GM12878 (cell line): Measurements from ENCODE around the gene DCLK2. TPM values are rescaled to one million over a fixed set of nuclear protein-coding genes. Genes with fewer than 3 reads are reported as not detected.

Experiments
- ATAC-seq: fragments of 200-7000 bp; cut with Tn5 transposase; 3 replicates; pipeline ENCODE4 v1.9.1; 2020; ENCODE audit warnings: mild to moderate bottlenecking, moderate library complexity
- BruUV-seq: library from RNA; stranded (reverse); fragments of 400-500 nt; replicated peaks from 2 replicates; lab custom pipeline; 2021; lab: Mats Ljungman, UMichigan
- CTCF ChIA-PET: fragments of 300-600 bp; sonication (Branson Sonifier 250); formaldehyde crosslinking; extraction: SDS; loops from one replicate; lab custom pipeline; 2021; ENCODE audit warnings: inconsistent platforms; lab: Yijun Ruan, JAX
- POLR2A ChIA-PET: fragments of 350-600 bp; formaldehyde crosslinking; extraction: SDS; loops from one replicate; lab custom pipeline; 2021; ENCODE audit warnings: inconsistent platforms; lab: Charles Lee
- RAD21 ChIA-PET: fragments of 300-600 bp; sonication (Branson Sonifier 250); formaldehyde crosslinking; loops from one replicate; lab custom pipeline; 2023; ENCODE audit warnings: antibody characterized with exemption; ENCODE audit not compliant: unreplicated experiment; lab: Charles Lee
- SMC1A ChIA-PET: fragments of 300-600 bp; sonication (Branson Sonifier 250); formaldehyde crosslinking; loops from one replicate; lab custom pipeline; 2023; ENCODE audit not compliant: unreplicated experiment, uncharacterized antibody; lab: Charles Lee
- DNase-seq: peaks from one replicate; pipeline ENCODE4 v3.0.0-alpha.2; 2011; ENCODE audit warnings: low read depth, low spot score
- FAIRE-seq: peaks from 3 replicates; lab custom pipeline; 2011; peaks lifted over from hg19 to GRCh38; lab: Jason Lieb, UNC
- H2AFZ ChIP-seq: 2 replicates; pipeline ENCODE4 v1.6.0; 2011; ENCODE audit warnings: low read depth, low read length, control low read depth; ENCODE audit not compliant: control insufficient read depth
- H3K27ac ChIP-seq: 2 replicates; pipeline ENCODE4 v1.5.1; 2011; ENCODE audit warnings: control low read depth; ENCODE audit not compliant: control insufficient read depth, insufficient read depth
- H3K27me3 ChIP-seq, 2 experiments: replicated peaks in 1 of 2; 2 replicates each; pipeline versions ENCODE4 v1.6.0 to v1.6.1; 2011; ENCODE audit warnings: low read length in 1 of 2; ENCODE audit not compliant: control insufficient read depth in 2 of 2, insufficient read depth in 2 of 2
- H3K36me3 ChIP-seq, 2 experiments: 2 replicates each; pipeline ENCODE4 v1.5.1; 2011; ENCODE audit warnings: low read length in 1 of 2; ENCODE audit not compliant: control insufficient read depth in 2 of 2, insufficient read depth in 2 of 2
- H3K4me1 ChIP-seq: 2 replicates; pipeline ENCODE4 v1.6.1; 2011; ENCODE audit warnings: mild to moderate bottlenecking, low read length, moderate library complexity, mixed read lengths; ENCODE audit not compliant: control insufficient read depth, insufficient read depth
- H3K4me2 ChIP-seq: 2 replicates; pipeline ENCODE4 v1.6.0; 2011; ENCODE audit warnings: control low read depth; ENCODE audit not compliant: control insufficient read depth, insufficient read depth
- H3K4me3 ChIP-seq: fragments of 200-600 bp; sonication (generic); 2 replicates; pipeline ENCODE4 v1.5.1; 2016
- H3K79me2 ChIP-seq: 2 replicates; pipeline ENCODE4 v1.6.0; 2011; ENCODE audit warnings: low read length; ENCODE audit not compliant: control insufficient read depth, insufficient read depth
- H3K9ac ChIP-seq: 2 replicates; pipeline ENCODE4 v1.8.0; 2011; ENCODE audit warnings: low read length, control low read depth, mixed read lengths; ENCODE audit not compliant: control insufficient read depth, insufficient read depth
- H3K9me3 ChIP-seq: replicated peaks from 3 replicates; pipeline ENCODE4 v1.5.1; 2011; ENCODE audit warnings: mild to moderate bottlenecking, low read length; ENCODE audit not compliant: control insufficient read depth, insufficient read depth
- H4K20me1 ChIP-seq: 2 replicates; pipeline ENCODE4 v1.6.0; 2011; ENCODE audit not compliant: control insufficient read depth, insufficient read depth
- BACH1 ChIP-seq: fragments of 450-650 bp; IDR thresholded peaks from 2 replicates; pipeline ENCODE4 v1.6.1; 2017; ENCODE audit warnings: mild to moderate bottlenecking, borderline replicate concordance
- DPF2 ChIP-seq: fragments of 450-650 bp; IDR thresholded peaks from 2 replicates; pipeline ENCODE4 v1.6.1; 2017; ENCODE audit warnings: mild to moderate bottlenecking
- HDGF ChIP-seq: fragments of 450-650 bp; IDR thresholded peaks from 2 replicates; pipeline ENCODE4 v1.6.1; 2016; ENCODE audit warnings: antibody characterized with exemption
- MTA2 ChIP-seq: fragments of 450-650 bp; IDR thresholded peaks from 2 replicates; pipeline ENCODE4 v1.6.1; 2016; ENCODE audit warnings: low read depth, mild to moderate bottlenecking, moderate library complexity
- RAD21 ChIP-seq: IDR thresholded peaks from 2 replicates; pipeline ENCODE4 v1.6.1; 2011; ENCODE audit warnings: mild to moderate bottlenecking, low read depth, low read length, moderate library complexity; ENCODE audit not compliant: insufficient read depth
- RB1 ChIP-seq: fragments of 450-650 bp; formaldehyde crosslinking; IDR thresholded peaks from 2 replicates; pipeline ENCODE4 v1.6.1; 2017; ENCODE audit warnings: mild to moderate bottlenecking, borderline replicate concordance
- SMAD1 ChIP-seq: fragments of 450-650 bp; IDR thresholded peaks from 2 replicates; pipeline ENCODE4 v1.6.1; 2018; ENCODE audit warnings: mild to moderate bottlenecking, low read depth; ENCODE audit not compliant: partially characterized antibody
- SRF ChIP-seq, 2 experiments: IDR thresholded peaks; 2 replicates each; pipeline ENCODE4 v1.6.1; 2011; ENCODE audit warnings: low read depth in 2 of 2, low read length in 2 of 2, mild to moderate bottlenecking in 1 of 2, moderate library complexity in 1 of 2
- STAT3 ChIP-seq: IDR thresholded peaks from 2 replicates; pipeline ENCODE4 v1.6.1; 2011; ENCODE audit warnings: low read depth, low read length, improper control_type of control experiment
- SUPT20H ChIP-seq: IDR thresholded peaks from 2 replicates; pipeline ENCODE4 v1.6.1; 2011; ENCODE audit warnings: low read depth, mild to moderate bottlenecking, low read length, moderate library complexity, borderline replicate concordance; ENCODE audit not compliant: control insufficient read depth
- YY1 ChIP-seq: IDR thresholded peaks from 2 replicates; pipeline ENCODE4 v1.6.1; 2011; ENCODE audit warnings: low read depth, mild to moderate bottlenecking, low read length
- ZBED1 ChIP-seq: IDR thresholded peaks from 2 replicates; pipeline ENCODE4 v1.6.1; 2016; ENCODE audit warnings: borderline replicate concordance
- ZNF207 ChIP-seq: fragments of 450-650 bp; IDR thresholded peaks from 2 replicates; pipeline ENCODE4 v1.6.1; 2014; ENCODE audit warnings: antibody characterized with exemption, mild to moderate bottlenecking, borderline replicate concordance
- ZZZ3 ChIP-seq: IDR thresholded peaks from 2 replicates; pipeline ENCODE4 v1.6.1; 2011; ENCODE audit warnings: low read depth; ENCODE audit not compliant: control insufficient read depth, insufficient read length
- WGBS: methylation state at CpG from one replicate; pipeline ENCODE4 v1.1.6; 2016; ENCODE audit warnings: low lambda C conversion rate; ENCODE audit not compliant: insufficient replicate concordance, insufficient coverage; ENCODE audit errors: missing lambda C conversion rate; 5-methylcytosine and 5-hydroxymethylcytosine counted together
- in situ Hi-C: fragments of 300-500 bp; cut with MboI; formaldehyde crosslinking; loops from 9 replicates; pipeline ENCODE4 v1.14.3; 2018; ENCODE audit warnings: mixed read lengths
- intact Hi-C: fragments of 100-400 bp; cut with micrococcal nuclease; formaldehyde crosslinking; loops from one replicate; pipeline ENCODE4 v1.14.2; 2022; ENCODE audit not compliant: unreplicated experiment
- polyA plus RNA-seq, 11 experiments: library from polyadenylated mRNA; depleted of rRNA in 4 of 11; unstranded in 6 of 11; stranded (reverse) in 5 of 11; fragments of >200 nt; fragmentation: Nextera tagmentation in 4 of 11; fragmentation: Illumina TruSeq in 1 of 11; extraction: Ambion mirVana in 4 of 11; extraction: Trizol in 1 of 11; gene quantifications; 1 replicate in 1 of 11; 2 replicates in 10 of 11; pipeline versions ENCODE4 v1.2.1 to v1.2.3, GENCODE V29; 2011 to 2016; ENCODE audit warnings: inconsistent platforms in 2 of 11, missing spikeins in 2 of 11, low read depth in 1 of 11
- total RNA-seq, 4 experiments: library from RNA; depleted of rRNA in 3 of 4; stranded (reverse); fragments of >200 nt in 3 of 4; fragmentation: Illumina TruSeq in 1 of 4; extraction: Trizol in 1 of 4; gene quantifications; 2 replicates each; pipeline versions ENCODE4 v1.2.1 to v1.2.3, GENCODE V29; 2013 to 2021
- TF ChIP-seq, protein P1 (sequence below): fragments of 150-350 bp; IDR thresholded peaks from 2 replicates; pipeline ENCODE4 v1.6.1; 2014; ENCODE audit warnings: mild to moderate bottlenecking, low read depth, low read length
- TF ChIP-seq, protein P2 (sequence below): fragments of 450-650 bp; IDR thresholded peaks from 2 replicates; pipeline ENCODE4 v1.6.1; 2017; ENCODE audit warnings: mild to moderate bottlenecking
- TF ChIP-seq, protein P3 (sequence below): fragments of 450-650 bp; IDR thresholded peaks from 2 replicates; pipeline ENCODE4 v1.6.1; 2017; ENCODE audit warnings: mild to moderate bottlenecking, low read depth, inconsistent platforms; ENCODE audit not compliant: poor library complexity, severe bottlenecking

The DCLK2 gene
- total and polyA plus RNA-seq, 10 of the 15 experiments (the other 5 are each of a cell fraction or from before 2014, with no cell fraction given), result not detected

DNA sequence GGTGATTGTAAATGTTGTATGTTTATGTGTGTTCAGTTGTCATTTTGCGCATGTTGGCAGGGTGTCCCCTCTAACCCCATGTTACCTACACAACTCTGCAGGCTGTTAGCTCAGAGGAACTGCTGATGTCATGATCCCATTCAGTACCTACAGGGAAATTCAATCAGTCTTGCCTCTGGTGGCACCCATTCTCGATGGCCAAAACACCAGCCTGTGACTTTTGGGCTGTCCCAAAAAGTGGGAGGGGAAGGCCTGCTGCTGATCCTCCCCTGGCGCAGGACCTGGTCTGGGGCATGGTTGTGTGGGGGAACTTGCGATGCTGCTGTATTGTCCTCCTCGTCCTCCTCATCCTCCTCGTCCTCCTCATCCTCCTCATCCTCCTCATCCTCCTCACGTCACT lies 174.5 kb downstream of the DCLK2 start:
- TF ChIP-seq HDGF (no peak), YY1 (no peak), SRF (IDR thresholded peaks at IDR 0.05; ENCODE audit: low read depth in 2 of 2, low read length in 2 of 2) (no peak), ZZZ3 (no peak), STAT3 (no peak), ZBED1 (no peak), SUPT20H (no peak), DPF2 (no peak), RB1 (no peak), MTA2 (no peak), SMAD1 (no peak), RAD21 (no peak), BACH1 (no peak), ZNF207 (no peak)
- TF ChIP-seq, protein P1, sequence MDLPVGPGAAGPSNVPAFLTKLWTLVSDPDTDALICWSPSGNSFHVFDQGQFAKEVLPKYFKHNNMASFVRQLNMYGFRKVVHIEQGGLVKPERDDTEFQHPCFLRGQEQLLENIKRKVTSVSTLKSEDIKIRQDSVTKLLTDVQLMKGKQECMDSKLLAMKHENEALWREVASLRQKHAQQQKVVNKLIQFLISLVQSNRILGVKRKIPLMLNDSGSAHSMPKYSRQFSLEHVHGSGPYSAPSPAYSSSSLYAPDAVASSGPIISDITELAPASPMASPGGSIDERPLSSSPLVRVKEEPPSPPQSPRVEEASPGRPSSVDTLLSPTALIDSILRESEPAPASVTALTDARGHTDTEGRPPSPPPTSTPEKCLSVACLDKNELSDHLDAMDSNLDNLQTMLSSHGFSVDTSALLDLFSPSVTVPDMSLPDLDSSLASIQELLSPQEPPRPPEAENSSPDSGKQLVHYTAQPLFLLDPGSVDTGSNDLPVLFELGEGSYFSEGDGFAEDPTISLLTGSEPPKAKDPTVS, result no peak
- TF ChIP-seq, protein P2, sequence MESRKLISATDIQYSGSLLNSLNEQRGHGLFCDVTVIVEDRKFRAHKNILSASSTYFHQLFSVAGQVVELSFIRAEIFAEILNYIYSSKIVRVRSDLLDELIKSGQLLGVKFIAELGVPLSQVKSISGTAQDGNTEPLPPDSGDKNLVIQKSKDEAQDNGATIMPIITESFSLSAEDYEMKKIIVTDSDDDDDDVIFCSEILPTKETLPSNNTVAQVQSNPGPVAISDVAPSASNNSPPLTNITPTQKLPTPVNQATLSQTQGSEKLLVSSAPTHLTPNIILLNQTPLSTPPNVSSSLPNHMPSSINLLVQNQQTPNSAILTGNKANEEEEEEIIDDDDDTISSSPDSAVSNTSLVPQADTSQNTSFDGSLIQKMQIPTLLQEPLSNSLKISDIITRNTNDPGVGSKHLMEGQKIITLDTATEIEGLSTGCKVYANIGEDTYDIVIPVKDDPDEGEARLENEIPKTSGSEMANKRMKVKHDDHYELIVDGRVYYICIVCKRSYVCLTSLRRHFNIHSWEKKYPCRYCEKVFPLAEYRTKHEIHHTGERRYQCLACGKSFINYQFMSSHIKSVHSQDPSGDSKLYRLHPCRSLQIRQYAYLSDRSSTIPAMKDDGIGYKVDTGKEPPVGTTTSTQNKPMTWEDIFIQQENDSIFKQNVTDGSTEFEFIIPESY, result no peak
- TF ChIP-seq, protein P3, sequence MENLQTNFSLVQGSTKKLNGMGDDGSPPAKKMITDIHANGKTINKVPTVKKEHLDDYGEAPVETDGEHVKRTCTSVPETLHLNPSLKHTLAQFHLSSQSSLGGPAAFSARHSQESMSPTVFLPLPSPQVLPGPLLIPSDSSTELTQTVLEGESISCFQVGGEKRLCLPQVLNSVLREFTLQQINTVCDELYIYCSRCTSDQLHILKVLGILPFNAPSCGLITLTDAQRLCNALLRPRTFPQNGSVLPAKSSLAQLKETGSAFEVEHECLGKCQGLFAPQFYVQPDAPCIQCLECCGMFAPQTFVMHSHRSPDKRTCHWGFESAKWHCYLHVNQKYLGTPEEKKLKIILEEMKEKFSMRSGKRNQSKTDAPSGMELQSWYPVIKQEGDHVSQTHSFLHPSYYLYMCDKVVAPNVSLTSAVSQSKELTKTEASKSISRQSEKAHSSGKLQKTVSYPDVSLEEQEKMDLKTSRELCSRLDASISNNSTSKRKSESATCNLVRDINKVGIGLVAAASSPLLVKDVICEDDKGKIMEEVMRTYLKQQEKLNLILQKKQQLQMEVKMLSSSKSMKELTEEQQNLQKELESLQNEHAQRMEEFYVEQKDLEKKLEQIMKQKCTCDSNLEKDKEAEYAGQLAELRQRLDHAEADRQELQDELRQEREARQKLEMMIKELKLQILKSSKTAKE, result no peak
- ChIA-PET RAD21 (no interaction called here), CTCF (no interaction called here), SMC1A (no interaction called here), POLR2A (interaction anchor here (0.5 kb wide), 1 partner anchor 60 kb away, joined by 4 read pairs; no protein-coding TSS in a partner anchor)
- in situ Hi-C loops, result no loop called here
- Histone ChIP-seq H3K4me3 (no peak overlapping the region), H2AFZ (no peak overlapping the region), H3K4me1 (no peaks in the 10 kb centered on the region), H3K27me3 (no peaks in the 10 kb centered on the region; a peak in 1 of 4 replicates), H3K9ac (no peak overlapping the region), H4K20me1 (no peaks in the 10 kb centered on the region), H3K27ac (no peak overlapping the region), H3K79me2 (no peaks in the 10 kb centered on the region), H3K9me3 (no peaks in the 10 kb centered on the region), H3K4me2 (no peak overlapping the region), H3K36me3 (no peaks in the 10 kb centered on the region)
- no TSS peak for BruUV-seq
- intact Hi-C loops, result no loop called here
- ATAC-seq, result no peak
- no peak for DNase-seq
- no peak for FAIRE-seq
- 44% methylated on average over 7 of the region's 7 CpGs for WGBS
